22Rv1 (cell line): ENCODE results near the gene TEK.

ENCODE experiments used
- H3K27ac ChIP-seq: fragments of 450-650 bp; 2 replicates; pipeline ENCODE4 v1.5.1; 2017
- CTCF ChIP-seq: fragments of 450-650 bp; IDR thresholded peaks from 2 replicates; pipeline ENCODE4 v1.5.1; 2017; ENCODE audit warnings: mild to moderate bottlenecking
- ZFX ChIP-seq: fragments of 450-650 bp; IDR thresholded peaks from 2 replicates; pipeline ENCODE4 v1.6.1; 2017; ENCODE audit warnings: antibody characterized with exemption, borderline replicate concordance

The TEK gene

GRCh38 chr9:27125030-27125429, 16.0 kb downstream of the TEK start:
- no peak overlapping the region for H3K27ac ChIP-seq
- TF ChIP-seq ZFX = no peak
- no peak for TF ChIP-seq CTCF

- H3K27ac ChIP-seq = no peak overlapping the region
- no peak for TF ChIP-seq CTCF
- no peak for TF ChIP-seq ZFX
These were observed 16.9 kb downstream of the TEK start for GRCh38 chr9:27125936-27126335.

- no peak for TF ChIP-seq ZFX
- no peak for TF ChIP-seq CTCF
- H3K27ac ChIP-seq = no peak overlapping the region
These were observed 17.6 kb downstream of the TEK start for GRCh38 chr9:27126670-27127069.

GRCh38 chr9:27129221-27129620, 20.2 kb downstream of the TEK start:
- TF ChIP-seq CTCF (no peak), ZFX (no peak)
- no peak overlapping the region for H3K27ac ChIP-seq

GRCh38 chr9:27131731-27132130, 22.7 kb downstream of the TEK start:
- TF ChIP-seq CTCF (no peak), ZFX (no peak)
- H3K27ac ChIP-seq = no peak overlapping the region

GRCh38 chr9:27133817-27134216, 24.8 kb downstream of the TEK start:
- no peak overlapping the region for H3K27ac ChIP-seq

More at GRCh38 chr9:27133817-27134216, 24.8 kb downstream of the TEK start:
- TF ChIP-seq ZFX = no peak
- no peak for TF ChIP-seq CTCF
